Aorta (tissue), 5 donors: ENCODE results near the gene POLR2F. TPM values are rescaled to one million over a fixed set of nuclear protein-coding genes. Genes with fewer than 3 reads are reported as not detected.
"Not testable (repeated sequence)": the region's sequence is repeated elsewhere in the genome, so short reads cannot be mapped to it uniquely, and the experiment has no call there.

Experiments used
- ATAC-seq: fragments of 200-7000 bp; cut with Tn5 transposase; one replicate; pipeline ENCODE4 v1.9.1; 2022; ENCODE audit warnings: moderate library complexity; ENCODE audit not compliant: low FRiP score
- DNase-seq, 2 donors: peaks; one replicate each; pipeline ENCODE4 v3.0.0-alpha.2; 2020
- H3K27ac ChIP-seq, 2 donors: one replicate each; pipeline ENCODE4 v1.5.1; 2013; ENCODE audit warnings: low read length in 2 of 2, mild to moderate bottlenecking in 2 of 2, moderate library complexity in 2 of 2, control low read depth in 1 of 2, inconsistent platforms in 1 of 2, low read depth in 1 of 2
- H3K27me3 ChIP-seq, 2 donors: one replicate each; pipeline ENCODE4 v1.6.1; 2013; ENCODE audit warnings: control low read depth in 1 of 2, low read length in 1 of 2, mild to moderate bottlenecking in 1 of 2, moderate library complexity in 1 of 2; ENCODE audit not compliant: insufficient read depth in 2 of 2, control insufficient read depth in 1 of 2
- H3K36me3 ChIP-seq, 2 donors: one replicate each; pipeline ENCODE4 v1.6.1; 2013; ENCODE audit warnings: control low read depth in 1 of 2, low read length in 1 of 2, mild to moderate bottlenecking in 1 of 2; ENCODE audit not compliant: insufficient read depth in 2 of 2, control insufficient read depth in 1 of 2
- H3K4me1 ChIP-seq, 2 donors: one replicate each; pipeline ENCODE4 v1.6.1; 2013; ENCODE audit warnings: low read length in 2 of 2, control low read depth in 1 of 2, mild to moderate bottlenecking in 1 of 2, moderate library complexity in 1 of 2; ENCODE audit not compliant: insufficient read depth in 2 of 2, control insufficient read depth in 1 of 2
- H3K4me3 ChIP-seq, 2 donors: one replicate each; pipeline ENCODE4 v1.5.1; 2013; ENCODE audit warnings: low read length in 2 of 2, control low read depth in 1 of 2, mild to moderate bottlenecking in 1 of 2
- H3K9me3 ChIP-seq: one replicate; pipeline ENCODE4 v1.6.1; 2013; ENCODE audit warnings: mild to moderate bottlenecking, low read length; ENCODE audit not compliant: control insufficient read depth
- WGBS, 2 donors: extraction: QIAGEN DNeasy Blood & Tissue Kit; methylation state at CpG; one replicate each; pipeline ENCODE4 v1.1.7; 2013; 5-methylcytosine and 5-hydroxymethylcytosine counted together
- intact Hi-C, 2 donors: fragments of 100-400 bp; cut with DNase I; formaldehyde crosslinking; loops; one replicate each; pipeline versions ENCODE4 v1.14.2 to v1.15.0; 2022
- polyA plus RNA-seq, 2 donors: library from polyadenylated mRNA; stranded (reverse); fragments of 200-250 nt; gene quantifications; one replicate each; pipeline ENCODE4 v1.2.3, GENCODE V29; 2013
- total RNA-seq, 2 donors: library from RNA; stranded (reverse); fragmentation: NEBNext Ultra II Directional; extraction: Animal tissue kit (Norgen Biotek cat#: 25700); gene quantifications; one replicate each; pipeline ENCODE4 v1.2.1, GENCODE V29; 2021
- donor health status: healthy with polysubstance abuse.
- donor health status: Bipolar disorder and iron deficiency.
- donor health status: DM: no; HTN: no; CAD: no.
- donor health status: DM: no; HTN: no; CAD: no.
- donor health status: DM: yes; HTN: yes; CAD: no.

Gene POLR2F
- total and polyA plus RNA-seq, 4 donors: 45.9 to 169 (median 98.3) TPM

- intact Hi-C loops: no loop called here
- 96 to 99% methylated on average over 4 of the region's 4 CpGs for whole genome bisulfite sequencing, 2 donors
- ATAC-seq (no peak), DNase-seq (no peak)
- Histone ChIP-seq H3K27me3 (no peaks in the 10 kb centered on the region), H3K4me1 (no peaks in the 10 kb centered on the region), H3K4me3 (no peak overlapping the region), H3K9me3 (no peaks in the 10 kb centered on the region), H3K36me3 (peaks cover 0 to 1% of the 10 kb centered on the region in 2 donors), H3K27ac (no peak overlapping the region)
These were observed 17.4 kb downstream of the POLR2F start for GRCh38 chr22:37970864-37971263.

- 70 to 77% methylated on average over 7 of the region's 7 CpGs for WGBS, 2 donors
- intact Hi-C loops: no loop called here
- DNase-seq (no peak), ATAC-seq (no peak)
- Histone ChIP-seq H3K27me3 (no peaks in the 10 kb centered on the region), H3K27ac (no peak overlapping the region), H3K9me3 (no peaks in the 10 kb centered on the region), H3K36me3 (peaks cover 0 to 1% of the 10 kb centered on the region in 2 donors), H3K4me3 (no peak overlapping the region), H3K4me1 (no peaks in the 10 kb centered on the region)
These were observed 18.3 kb downstream of the POLR2F start for GRCh38 chr22:37971475-37972434.

GRCh38 chr22:37972527-37972926, 19.0 kb downstream of the POLR2F start:
- no peaks in the 10 kb centered on the region for H3K9me3 ChIP-seq
- H3K27ac ChIP-seq: no peak overlapping the region
- ATAC-seq: no peak
- H3K36me3 ChIP-seq: peaks cover 0 to 1% of the 10 kb centered on the region in 2 donors
- 77 to 89% methylated on average over 3 of the region's 3 CpGs for WGBS, 2 donors
- intact Hi-C loops: no loop called here
- H3K4me1 ChIP-seq: no peaks in the 10 kb centered on the region
- H3K27me3 ChIP-seq: no peaks in the 10 kb centered on the region
- no peak for DNase-seq
- no peak overlapping the region for H3K4me3 ChIP-seq

GRCh38 chr22:37973271-37974170, 20.0 kb downstream of the POLR2F start:
- WGBS, 2 donors: 95 to 96% methylated on average over 33 of the region's 33 CpGs
- H3K4me1 ChIP-seq: no peaks in the 10 kb centered on the region
- no peaks in the 10 kb centered on the region for H3K9me3 ChIP-seq
- DNase-seq: no peak
- H3K4me3 ChIP-seq: no peak overlapping the region
- intact Hi-C loops: no loop called here
- H3K27ac ChIP-seq: no peak overlapping the region
- H3K27me3 ChIP-seq: no peaks in the 10 kb centered on the region
- ATAC-seq: peak; percentile 15
- peaks cover 0 to 1% of the 10 kb centered on the region in 2 donors for H3K36me3 ChIP-seq

GRCh38 chr22:37975153-37975552, 21.7 kb downstream of the POLR2F start:
- Histone ChIP-seq H3K27ac (no peak overlapping the region), H3K4me3 (no peak overlapping the region), H3K4me1 (no peaks in the 10 kb centered on the region), H3K9me3 (no peaks in the 10 kb centered on the region), H3K36me3 (no peaks in the 10 kb centered on the region), H3K27me3 (no peaks in the 10 kb centered on the region)
- 90 to 93% methylated on average over 2 of the region's 2 CpGs for WGBS, 2 donors
- intact Hi-C loops: no loop called here
- DNase-seq (no peak), ATAC-seq (no peak)

GRCh38 chr22:37976022-37976421, 22.5 kb downstream of the POLR2F start:
- H3K27me3 ChIP-seq, DNase-seq, H3K36me3 ChIP-seq, H3K27ac ChIP-seq, H3K9me3 ChIP-seq, H3K4me1 ChIP-seq, ATAC-seq, H3K4me3 ChIP-seq, intact Hi-C loops: not testable (repeated sequence)
- 92 to 94% methylated on average over 8 of the region's 8 CpGs for WGBS, 2 donors

GRCh38 chr22:37976547-37976946, 23.0 kb downstream of the POLR2F start:
- ATAC-seq (no peak), DNase-seq (no peak)
- intact Hi-C loops: no loop called here
- WGBS, 2 donors: 91 to 96% methylated on average over 4 of the region's 4 CpGs
- Histone ChIP-seq H3K4me3 (no peak overlapping the region), H3K27me3 (no peaks in the 10 kb centered on the region), H3K9me3 (no peaks in the 10 kb centered on the region), H3K27ac (no peak overlapping the region), H3K4me1 (no peaks in the 10 kb centered on the region), H3K36me3 (no peaks in the 10 kb centered on the region)

GRCh38 chr22:37979782-37980181, 26.3 kb downstream of the POLR2F start:
- no peak for ATAC-seq
- H3K36me3 ChIP-seq: no peaks in the 10 kb centered on the region
- no peaks in the 10 kb centered on the region for H3K9me3 ChIP-seq
- H3K27ac ChIP-seq: no peak overlapping the region
- no peaks in the 10 kb centered on the region for H3K27me3 ChIP-seq
- H3K4me3 ChIP-seq: no peak overlapping the region
- no peaks in the 10 kb centered on the region for H3K4me1 ChIP-seq
- no peak for DNase-seq
- intact Hi-C loops: no loop called here
- 74 to 82% methylated on average over 8 of the region's 8 CpGs for WGBS, 2 donors
